ENCODE results near the gene ZG16.
"Not testable (repeated sequence)": the region's sequence is repeated elsewhere in the genome, so short reads cannot be mapped to it uniquely, and the experiment has no call there.

Gene ZG16

GRCh38 chr16:29775742-29776408 lies 2.2 kb upstream of the ZG16 start:
- DNase-seq (ENCODE audit: low read depth): no peak
- no peak for TF ChIP-seq CTCF (IDR thresholded peaks at IDR 0.05; ENCODE audit: control insufficient read depth, insufficient read depth, low read depth, low read length, missing control alignments)

GRCh38 chr16:29779474-29779873 lies 1.4 kb downstream of the ZG16 start:
- TF ChIP-seq CTCF (IDR thresholded peaks at IDR 0.05; ENCODE audit: control insufficient read depth, insufficient read depth, low read depth, low read length, missing control alignments): no peak
- no peak overlapping the region for H3K4me3 ChIP-seq (ENCODE audit: control insufficient read depth, low read depth, low read length)
- no peak for DNase-seq (ENCODE audit: low read depth)

More at GRCh38 chr16:29775742-29776408, 2.2 kb upstream of the ZG16 start:
- no peak overlapping the region for H3K4me3 ChIP-seq (ENCODE audit: control insufficient read depth, low read depth, low read length)

- H3K4me3 ChIP-seq (ENCODE audit: control insufficient read depth, low read depth, low read length); DNase-seq (ENCODE audit: low read depth): not testable (repeated sequence)
These were observed 5.3 kb downstream of the ZG16 start for GRCh38 chr16:29783094-29783953.

- DNase-seq (ENCODE audit: low read depth): no peak
- no peak for TF ChIP-seq CTCF (IDR thresholded peaks at IDR 0.05; ENCODE audit: control insufficient read depth, insufficient read depth, low read depth, low read length, missing control alignments)
- no peak overlapping the region for H3K4me3 ChIP-seq (ENCODE audit: control insufficient read depth, low read depth, low read length)
These were observed 6.1 kb downstream of the ZG16 start for GRCh38 chr16:29784157-29784556.

- no peak overlapping the region for H3K4me3 ChIP-seq (ENCODE audit: control insufficient read depth, low read depth, low read length)
- peak; percentile 86 for TF ChIP-seq CTCF (IDR thresholded peaks at IDR 0.05; ENCODE audit: control insufficient read depth, insufficient read depth, low read depth, low read length, missing control alignments)
- DNase-seq (ENCODE audit: low read depth): no peak
These were observed 6.9 kb downstream of the ZG16 start for GRCh38 chr16:29784901-29785500.

- not testable (repeated sequence) for DNase-seq (ENCODE audit: low read depth); H3K4me3 ChIP-seq (ENCODE audit: control insufficient read depth, low read depth, low read length)
These were observed 9.1 kb downstream of the ZG16 start for GRCh38 chr16:29787155-29787554.

- no peak for TF ChIP-seq CTCF (IDR thresholded peaks at IDR 0.05; ENCODE audit: control insufficient read depth, insufficient read depth, low read depth, low read length, missing control alignments)
- H3K4me3 ChIP-seq (ENCODE audit: control insufficient read depth, low read depth, low read length): peak overlapping the region; percentile 72
- DNase-seq (ENCODE audit: low read depth): no peak
These were observed 11.7 kb downstream of the ZG16 start for GRCh38 chr16:29789775-29790182.

Data from AG09309 (cell line).